HFF-Myc (cell line): Measurements from ENCODE around the gene COL26A1.

Source experiments
- DNase-seq: peaks from one replicate; pipeline ENCODE4 v3.0.0-alpha.2; 2011; ENCODE audit warnings: low read depth; ENCODE audit errors: extremely low read depth
- H3K4me3 ChIP-seq: replicated peaks from 2 replicates; pipeline ENCODE4 v1.5.1; 2011; ENCODE audit warnings: low read depth, mild to moderate bottlenecking, control low read depth, low read length
- CTCF ChIP-seq: IDR thresholded peaks from 2 replicates; pipeline ENCODE4 v1.5.1; 2012; ENCODE audit warnings: mild to moderate bottlenecking, low read depth, low read length, control low read depth; ENCODE audit errors: missing control alignments

The COL26A1 gene

GRCh38 chr7:101381549-101382111, 19.0 kb downstream of the COL26A1 start:
- no peak for DNase-seq
- TF ChIP-seq CTCF, result no peak
- H3K4me3 ChIP-seq, result no peak overlapping the region

GRCh38 chr7:101382937-101383336, 20.3 kb downstream of the COL26A1 start:
- no peak for TF ChIP-seq CTCF
- H3K4me3 ChIP-seq, result no peak overlapping the region
- no peak for DNase-seq

GRCh38 chr7:101386177-101386557, 23.5 kb downstream of the COL26A1 start:
- no peak for TF ChIP-seq CTCF
- DNase-seq, result no peak
- H3K4me3 ChIP-seq, result no peak overlapping the region

GRCh38 chr7:101386558-101387231, 24.0 kb downstream of the COL26A1 start:
- H3K4me3 ChIP-seq, result peak overlapping the region; percentile 2; the same call in 1 of the 2 replicates
- no peak for TF ChIP-seq CTCF
- DNase-seq, result peak; percentile 77

- no peak overlapping the region for H3K4me3 ChIP-seq
- peak; percentile 65 for DNase-seq
- TF ChIP-seq CTCF, result no peak
Measured at GRCh38 chr7:101390901-101391301, 28.2 kb downstream of the COL26A1 start.

GRCh38 chr7:101391991-101392390, 29.3 kb downstream of the COL26A1 start:
- no peak for TF ChIP-seq CTCF
- DNase-seq, result no peak
- H3K4me3 ChIP-seq, result no peak overlapping the region
